ENCODE data around the gene MLLT3. TPM values are rescaled to one million over a fixed set of nuclear protein-coding genes. Genes with fewer than 3 reads are reported as not detected.

Gene MLLT3
- total and polyA plus RNA-seq, 10 donors = 2.8 to 15.2 (median 10.6) TPM

DNA sequence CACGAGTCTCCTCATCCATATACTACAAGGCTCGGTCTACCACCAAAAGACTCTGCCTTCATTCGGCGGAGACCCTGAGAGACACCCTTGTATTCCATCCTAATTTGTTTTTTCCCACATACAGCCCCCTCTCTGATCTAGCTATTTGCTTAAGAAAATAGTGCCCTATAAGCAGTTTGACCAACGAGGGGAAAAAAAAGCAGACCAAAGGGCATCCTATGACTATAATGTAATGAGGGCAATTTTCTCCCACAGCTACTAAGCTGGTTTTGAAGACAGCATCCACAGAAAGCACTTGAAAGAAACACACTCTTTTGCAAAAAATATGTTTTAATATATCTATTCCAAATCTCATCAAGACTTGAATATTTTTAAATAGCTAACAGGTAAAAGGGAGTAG lies 147.8 kb downstream of the MLLT3 start:
- no peaks in the 10 kb centered on the region for H3K27me3 ChIP-seq (replicated peaks in 1 of 7)
- no peak overlapping the region for H3K4me3 ChIP-seq
- 93 to 98% (median 95%) methylated on average over 5 of the region's 5 CpGs for WGBS, 5 donors
- intact Hi-C loops (cut with DNase I; ENCODE audit: low total_unique reads) = no loop called here
- DNase-seq = no peak
- no peaks in the 10 kb centered on the region for H3K4me1 ChIP-seq
- no peak overlapping the region for H3K27ac ChIP-seq
- H3K36me3 ChIP-seq = no peaks in the 10 kb centered on the region
- TF ChIP-seq, protein P1, sequence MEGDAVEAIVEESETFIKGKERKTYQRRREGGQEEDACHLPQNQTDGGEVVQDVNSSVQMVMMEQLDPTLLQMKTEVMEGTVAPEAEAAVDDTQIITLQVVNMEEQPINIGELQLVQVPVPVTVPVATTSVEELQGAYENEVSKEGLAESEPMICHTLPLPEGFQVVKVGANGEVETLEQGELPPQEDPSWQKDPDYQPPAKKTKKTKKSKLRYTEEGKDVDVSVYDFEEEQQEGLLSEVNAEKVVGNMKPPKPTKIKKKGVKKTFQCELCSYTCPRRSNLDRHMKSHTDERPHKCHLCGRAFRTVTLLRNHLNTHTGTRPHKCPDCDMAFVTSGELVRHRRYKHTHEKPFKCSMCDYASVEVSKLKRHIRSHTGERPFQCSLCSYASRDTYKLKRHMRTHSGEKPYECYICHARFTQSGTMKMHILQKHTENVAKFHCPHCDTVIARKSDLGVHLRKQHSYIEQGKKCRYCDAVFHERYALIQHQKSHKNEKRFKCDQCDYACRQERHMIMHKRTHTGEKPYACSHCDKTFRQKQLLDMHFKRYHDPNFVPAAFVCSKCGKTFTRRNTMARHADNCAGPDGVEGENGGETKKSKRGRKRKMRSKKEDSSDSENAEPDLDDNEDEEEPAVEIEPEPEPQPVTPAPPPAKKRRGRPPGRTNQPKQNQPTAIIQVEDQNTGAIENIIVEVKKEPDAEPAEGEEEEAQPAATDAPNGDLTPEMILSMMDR (IDR thresholded peaks at IDR 0.05 in 8 of 11, conservative IDR thresholded peaks at IDR 0.05 in 3 of 11) = no peak
- TF ChIP-seq POLR2A (IDR thresholded peaks at IDR 0.05) (no peak), POLR2AphosphoS5 (IDR thresholded peaks at IDR 0.05) (no peak)
- H3K9me3 ChIP-seq = no peaks in the 10 kb centered on the region

DNA sequence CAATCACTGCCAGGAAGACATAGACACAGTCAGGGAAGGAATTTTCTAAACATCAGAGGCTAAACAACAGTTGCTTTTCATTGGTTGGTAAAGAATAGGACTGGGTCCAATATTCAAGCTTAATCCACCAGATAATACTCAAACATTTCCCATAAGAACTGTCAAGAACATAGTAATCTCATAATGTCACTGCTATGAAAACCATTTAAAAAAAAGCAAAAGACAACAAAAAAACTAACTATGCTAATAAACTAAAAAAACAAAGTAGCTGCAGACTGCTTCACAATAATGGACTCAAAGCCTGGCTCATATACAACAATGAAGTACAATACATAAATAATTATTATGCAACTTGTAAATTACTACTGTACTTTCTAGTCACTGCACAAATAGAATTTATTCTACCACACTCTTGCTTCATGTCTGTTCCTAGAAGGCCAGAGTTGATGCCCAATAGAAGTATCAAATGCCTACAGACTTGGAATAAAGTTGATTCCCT lies 148.7 kb downstream of the MLLT3 start:
- intact Hi-C loops (cut with DNase I; ENCODE audit: low total_unique reads) = no loop called here
- TF ChIP-seq POLR2A (IDR thresholded peaks at IDR 0.05) (no peak), POLR2AphosphoS5 (IDR thresholded peaks at IDR 0.05) (no peak)
- TF ChIP-seq, protein P1 (IDR thresholded peaks at IDR 0.05 in 8 of 11, conservative IDR thresholded peaks at IDR 0.05 in 3 of 11) = no peak

DNA sequence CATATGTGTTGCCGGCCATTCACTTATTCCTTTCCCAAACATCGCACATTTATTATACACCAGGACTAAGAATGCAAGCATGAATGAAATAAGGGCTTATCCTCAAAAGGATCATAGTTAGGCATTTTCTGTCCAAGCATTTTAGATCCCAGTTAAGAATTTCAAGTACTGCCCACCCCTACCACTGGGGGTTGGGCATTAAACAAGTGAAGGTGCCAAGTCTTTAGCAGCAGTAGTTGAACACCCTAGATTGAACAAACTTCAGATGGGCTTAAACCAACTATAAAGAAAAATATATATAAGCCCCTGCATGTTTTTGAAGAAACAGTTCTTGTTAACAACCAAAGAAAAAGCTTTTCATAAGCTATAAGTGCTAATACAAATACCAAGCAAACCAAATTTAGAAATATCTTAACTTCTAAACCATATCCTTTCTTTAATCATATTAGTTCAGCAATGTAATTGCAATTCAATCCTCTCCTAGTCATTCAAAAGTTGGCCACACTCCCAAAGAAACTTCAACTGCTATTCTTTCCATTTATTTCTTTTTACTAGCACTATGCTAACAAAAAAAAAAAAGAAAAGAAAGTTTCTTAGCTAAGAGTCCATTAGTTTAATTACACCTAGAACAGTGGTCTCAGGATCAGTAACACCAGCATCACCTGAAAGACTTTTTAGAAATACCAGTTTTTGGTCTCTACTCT lies 149.8 kb downstream of the MLLT3 start:
- Histone ChIP-seq H3K9me3 (no peaks in the 10 kb centered on the region), H3K4me1 (no peaks in the 10 kb centered on the region), H3K36me3 (no peaks in the 10 kb centered on the region), H3K4me3 (no peak overlapping the region), H3K27ac (no peak overlapping the region), H3K27me3 (replicated peaks in 1 of 7) (no peaks in the 10 kb centered on the region)
- TF ChIP-seq POLR2AphosphoS5 (IDR thresholded peaks at IDR 0.05) (no peak), POLR2A (IDR thresholded peaks at IDR 0.05) (no peak)
- TF ChIP-seq, protein P1 (IDR thresholded peaks at IDR 0.05 in 8 of 11, conservative IDR thresholded peaks at IDR 0.05 in 3 of 11) = no peak
- intact Hi-C loops (cut with DNase I; ENCODE audit: low total_unique reads) = no loop called here
- DNase-seq = no peak
- 94 to 100% (median 98%) methylated on average over 2 of the region's 2 CpGs for WGBS, 5 donors

More for the DNA sequence above, 148.7 kb downstream of the MLLT3 start:
- Histone ChIP-seq H3K36me3 (no peaks in the 10 kb centered on the region), H3K4me3 (no peak overlapping the region), H3K27ac (no peak overlapping the region), H3K9me3 (no peaks in the 10 kb centered on the region), H3K4me1 (no peaks in the 10 kb centered on the region), H3K27me3 (replicated peaks in 1 of 7) (no peaks in the 10 kb centered on the region)
- no peak for DNase-seq

DNA sequence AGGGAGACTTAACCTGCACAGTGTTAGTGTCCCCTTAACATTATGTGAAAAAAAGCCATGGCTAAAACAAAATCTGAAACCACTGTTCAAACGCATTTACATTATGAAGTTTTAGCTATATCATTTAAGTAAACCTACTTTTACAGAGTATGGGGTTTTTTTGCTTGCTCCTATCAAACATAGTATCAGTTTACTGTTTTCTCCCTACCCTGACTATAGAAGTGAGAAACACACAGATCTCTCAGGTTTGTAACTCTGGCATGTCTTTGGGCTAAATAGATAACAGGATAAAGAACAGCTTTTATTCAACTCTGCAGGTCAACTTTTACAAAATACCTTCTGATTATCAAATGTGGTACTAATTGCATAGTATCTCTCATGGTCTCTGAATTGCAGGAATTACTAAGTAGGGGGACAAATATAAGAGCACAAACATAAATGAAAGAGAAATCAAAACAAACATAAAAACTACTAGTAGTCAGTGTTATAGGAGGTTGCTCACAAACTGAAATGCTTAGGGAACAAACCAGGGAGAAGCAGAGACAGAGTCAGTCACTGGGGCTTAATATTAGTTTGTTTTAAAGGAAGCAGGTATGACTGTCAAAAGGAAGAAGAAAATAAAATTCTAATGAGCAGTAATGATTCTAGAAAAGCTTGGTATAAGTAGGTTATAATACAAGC lies 155.8 kb downstream of the MLLT3 start:
- Histone ChIP-seq H3K27me3 (replicated peaks in 1 of 7) (no peaks in the 10 kb centered on the region), H3K4me1 (peaks cover 0 to 4% (median 0%) of the 10 kb centered on the region in 6 donors), H3K27ac (no peak overlapping the region), H3K9me3 (no peaks in the 10 kb centered on the region), H3K4me3 (no peak overlapping the region), H3K36me3 (no peaks in the 10 kb centered on the region)
- intact Hi-C loops (cut with DNase I; ENCODE audit: low total_unique reads) = no loop called here
- 95 to 100% (median 97%) methylated on average over 1 of the region's 1 CpG for WGBS, 5 donors
- TF ChIP-seq POLR2A (IDR thresholded peaks at IDR 0.05) (no peak), POLR2AphosphoS5 (IDR thresholded peaks at IDR 0.05) (no peak)
- TF ChIP-seq, protein P1 (IDR thresholded peaks at IDR 0.05 in 8 of 11, conservative IDR thresholded peaks at IDR 0.05 in 3 of 11) = no peak
- DNase-seq = no peak

Measured in spleen (tissue), 11 donors.